Endothelial cell (in vitro differentiated cells): ENCODE data around the gene B4GALT4. TPM values are rescaled to one million over a fixed set of nuclear protein-coding genes. Genes with fewer than 3 reads are reported as not detected.
A peak's percentile ranks its signal among the peaks of the same experiment; 100 is the strongest.

ENCODE experiments used
- DNase-seq: peaks from one replicate; pipeline ENCODE4 v3.0.0; 2021; ENCODE audit warnings: low spot score
- H3K27ac Mint-ChIP-seq: one replicate; pipeline ENCODE4 v1.8.0; 2021; ENCODE audit warnings: mixed read lengths, inconsistent platforms; ENCODE audit not compliant: unreplicated experiment
- H3K27me3 Mint-ChIP-seq: one replicate; pipeline ENCODE4 v1.8.0; 2021; ENCODE audit warnings: mild to moderate bottlenecking, moderate library complexity, mixed read lengths, inconsistent platforms; ENCODE audit not compliant: unreplicated experiment
- H3K36me3 Mint-ChIP-seq: one replicate; pipeline ENCODE4 v1.8.0; 2021; ENCODE audit warnings: mild to moderate bottlenecking, low read depth, mixed read lengths, inconsistent platforms; ENCODE audit not compliant: unreplicated experiment
- H3K4me1 Mint-ChIP-seq: one replicate; pipeline ENCODE4 v1.8.0; 2021; ENCODE audit warnings: mild to moderate bottlenecking, mixed read lengths, inconsistent platforms; ENCODE audit not compliant: unreplicated experiment
- H3K4me3 Mint-ChIP-seq: one replicate; pipeline ENCODE4 v1.8.0; 2021; ENCODE audit warnings: mild to moderate bottlenecking, mixed read lengths, inconsistent platforms; ENCODE audit not compliant: unreplicated experiment
- H3K9me3 Mint-ChIP-seq: one replicate; pipeline ENCODE4 v1.8.0; 2021; ENCODE audit warnings: mixed read lengths, inconsistent platforms; ENCODE audit not compliant: unreplicated experiment
- total RNA-seq: library from RNA; stranded (reverse); fragmentation: NEBNext Ultra II Directional; extraction: Animal tissue kit (Norgen Biotek cat#: 25700); gene quantifications from one replicate; pipeline ENCODE4 v1.2.1, GENCODE V29; 2021; ENCODE audit not compliant: unreplicated experiment
- TF ChIP-seq, protein P1 (sequence below): fragments of 200-600 bp; sonication (generic); IDR thresholded peaks from one replicate; pipeline ENCODE4 v1.5.0; 2021; ENCODE audit warnings: antibody characterized with exemption; ENCODE audit not compliant: unreplicated experiment

Gene B4GALT4
- total RNA-seq, 1 donor from 2014 or later = 12.3 TPM

GRCh38 chr3:119223511-119223910 is 17.2 kb downstream of the B4GALT4 start:
- no peak for DNase-seq
- peaks cover 26% of the 10 kb centered on the region for H3K36me3 Mint-ChIP-seq

DNA sequence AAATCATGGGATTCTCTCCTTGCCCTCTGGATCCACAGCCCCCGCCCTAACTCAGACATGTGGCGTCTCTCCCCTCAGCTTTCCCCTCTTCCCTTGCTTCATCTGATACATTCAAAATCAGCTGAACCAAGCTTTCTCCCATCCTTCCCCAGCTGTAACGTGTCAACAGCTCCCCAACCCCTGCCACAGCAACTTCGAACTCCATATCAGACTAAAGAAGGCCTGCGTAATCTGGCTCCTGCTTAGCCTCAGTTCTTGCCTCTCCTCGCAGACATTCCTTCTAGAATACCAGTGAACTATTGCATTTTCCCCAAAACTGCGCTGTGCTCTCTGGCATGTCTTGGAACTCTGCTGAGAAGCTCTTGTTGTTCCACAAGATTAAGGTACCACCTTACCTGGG is 18.3 kb downstream of the B4GALT4 start:
- H3K4me3 Mint-ChIP-seq = peak overlapping the region; percentile 39
- DNase-seq = no peak
- peaks cover 23% of the 10 kb centered on the region for H3K36me3 Mint-ChIP-seq
- no peaks in the 10 kb centered on the region for H3K4me1 Mint-ChIP-seq
- TF ChIP-seq, protein P1, sequence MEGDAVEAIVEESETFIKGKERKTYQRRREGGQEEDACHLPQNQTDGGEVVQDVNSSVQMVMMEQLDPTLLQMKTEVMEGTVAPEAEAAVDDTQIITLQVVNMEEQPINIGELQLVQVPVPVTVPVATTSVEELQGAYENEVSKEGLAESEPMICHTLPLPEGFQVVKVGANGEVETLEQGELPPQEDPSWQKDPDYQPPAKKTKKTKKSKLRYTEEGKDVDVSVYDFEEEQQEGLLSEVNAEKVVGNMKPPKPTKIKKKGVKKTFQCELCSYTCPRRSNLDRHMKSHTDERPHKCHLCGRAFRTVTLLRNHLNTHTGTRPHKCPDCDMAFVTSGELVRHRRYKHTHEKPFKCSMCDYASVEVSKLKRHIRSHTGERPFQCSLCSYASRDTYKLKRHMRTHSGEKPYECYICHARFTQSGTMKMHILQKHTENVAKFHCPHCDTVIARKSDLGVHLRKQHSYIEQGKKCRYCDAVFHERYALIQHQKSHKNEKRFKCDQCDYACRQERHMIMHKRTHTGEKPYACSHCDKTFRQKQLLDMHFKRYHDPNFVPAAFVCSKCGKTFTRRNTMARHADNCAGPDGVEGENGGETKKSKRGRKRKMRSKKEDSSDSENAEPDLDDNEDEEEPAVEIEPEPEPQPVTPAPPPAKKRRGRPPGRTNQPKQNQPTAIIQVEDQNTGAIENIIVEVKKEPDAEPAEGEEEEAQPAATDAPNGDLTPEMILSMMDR = no peak
- no peak overlapping the region for H3K27ac Mint-ChIP-seq
- no peaks in the 10 kb centered on the region for H3K9me3 Mint-ChIP-seq
- peaks cover under 1% of the 10 kb centered on the region for H3K27me3 Mint-ChIP-seq

More at GRCh38 chr3:119223511-119223910, 17.2 kb downstream of the B4GALT4 start:
- Mint-ChIP-seq H3K4me3 (no peak overlapping the region), H3K27me3 (peaks cover 2% of the 10 kb centered on the region), H3K4me1 (no peaks in the 10 kb centered on the region), H3K27ac (no peak overlapping the region), H3K9me3 (no peaks in the 10 kb centered on the region)
- TF ChIP-seq, protein P1 = no peak

DNA sequence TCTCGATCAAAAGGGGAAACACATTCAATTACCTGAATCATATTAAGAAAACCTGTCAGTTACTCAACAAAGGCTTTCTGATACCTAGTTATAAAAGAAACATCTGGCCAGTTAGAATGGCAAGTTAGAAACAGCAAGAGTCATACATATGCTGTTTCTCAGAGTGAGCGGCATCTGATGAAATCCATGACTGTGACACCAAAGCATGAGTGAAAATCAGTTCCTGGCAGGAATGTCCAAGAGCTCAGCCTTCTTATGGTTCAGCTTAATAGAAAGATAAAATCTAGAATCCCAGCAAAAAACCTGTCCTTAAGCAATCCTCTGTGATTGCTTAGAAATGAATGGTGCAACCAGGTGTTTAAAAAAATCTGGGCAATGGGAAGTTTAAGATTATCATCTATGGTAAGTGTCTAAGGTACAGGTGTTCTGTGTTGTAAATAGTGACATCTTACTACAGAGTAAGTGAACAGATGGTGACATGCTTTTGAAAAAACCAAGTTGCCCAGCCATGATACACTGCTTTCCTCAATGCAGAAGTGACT is 18.8 kb downstream of the B4GALT4 start:
- DNase-seq = no peak

DNA sequence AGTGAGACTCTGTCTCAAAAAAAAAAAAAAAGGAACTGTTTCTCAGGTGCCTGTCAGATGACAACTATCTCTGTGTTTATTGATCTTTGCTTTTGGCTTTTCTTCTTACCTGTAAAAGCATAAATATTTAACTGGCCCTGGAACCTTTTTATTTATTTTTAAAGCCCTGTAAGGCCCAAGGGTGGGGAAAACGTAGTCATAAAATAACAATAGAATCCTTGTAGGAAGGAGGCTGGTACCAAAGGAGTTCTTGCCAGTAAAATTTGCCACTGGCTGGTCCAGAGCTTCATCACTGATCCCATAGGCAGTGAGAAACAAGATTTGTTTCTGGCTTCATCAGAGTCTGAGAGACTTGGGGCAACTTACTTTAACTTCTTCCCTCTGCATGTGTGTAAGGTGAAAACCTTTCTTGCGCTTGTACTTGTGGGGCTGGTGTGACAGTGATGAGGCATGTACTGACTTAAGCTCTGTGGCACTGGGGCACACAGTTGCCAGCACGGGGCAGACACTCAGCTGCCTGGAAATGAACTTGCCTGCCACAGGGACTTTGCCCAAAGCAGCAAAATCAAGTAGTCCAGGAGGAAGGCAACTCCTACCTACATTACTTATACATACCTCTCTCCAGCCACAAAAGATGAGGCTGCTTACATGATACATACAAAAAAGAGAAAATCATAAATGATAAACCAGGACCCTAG is 19.6 kb downstream of the B4GALT4 start:
- H3K4me3 Mint-ChIP-seq = no peak overlapping the region
- no peaks in the 10 kb centered on the region for H3K27me3 Mint-ChIP-seq
- peaks cover 23% of the 10 kb centered on the region for H3K36me3 Mint-ChIP-seq
- TF ChIP-seq, protein P1 = no peak
- H3K4me1 Mint-ChIP-seq = no peaks in the 10 kb centered on the region
- no peak overlapping the region for H3K27ac Mint-ChIP-seq
- H3K9me3 Mint-ChIP-seq = no peaks in the 10 kb centered on the region
- no peak for DNase-seq

More for the DNA sequence above, 18.8 kb downstream of the B4GALT4 start:
- H3K36me3 Mint-ChIP-seq = peaks cover 23% of the 10 kb centered on the region
- H3K4me1 Mint-ChIP-seq = no peaks in the 10 kb centered on the region
- H3K27ac Mint-ChIP-seq = no peak overlapping the region
- no peaks in the 10 kb centered on the region for H3K9me3 Mint-ChIP-seq
- H3K4me3 Mint-ChIP-seq = peak overlapping the region; percentile 39
- no peaks in the 10 kb centered on the region for H3K27me3 Mint-ChIP-seq
- TF ChIP-seq, protein P1 = no peak

GRCh38 chr3:119220198-119220597 is 20.5 kb downstream of the B4GALT4 start:
- Mint-ChIP-seq H3K27me3 (no peaks in the 10 kb centered on the region), H3K4me1 (no peaks in the 10 kb centered on the region), H3K36me3 (peaks cover 26% of the 10 kb centered on the region), H3K4me3 (peak overlapping the region; percentile 37), H3K27ac (no peak overlapping the region), H3K9me3 (no peaks in the 10 kb centered on the region)
- no peak for DNase-seq
- TF ChIP-seq, protein P1 = no peak
